Hematopoietic multipotent progenitor cell treated with erythropoietin and hydrocortisone succinate and interleukin-3 and kit ligand, for 17 days (in vitro differentiated cells): ENCODE data around the gene HES3.
"Not testable (repeated sequence)": the region's sequence is repeated elsewhere in the genome, so short reads cannot be mapped to it uniquely, and the experiment has no call there.

Source experiments
- DNase-seq: peaks from one replicate; pipeline ENCODE4 v3.0.0-alpha.2; 2015; ENCODE audit warnings: low spot score

The HES3 gene

DNA sequence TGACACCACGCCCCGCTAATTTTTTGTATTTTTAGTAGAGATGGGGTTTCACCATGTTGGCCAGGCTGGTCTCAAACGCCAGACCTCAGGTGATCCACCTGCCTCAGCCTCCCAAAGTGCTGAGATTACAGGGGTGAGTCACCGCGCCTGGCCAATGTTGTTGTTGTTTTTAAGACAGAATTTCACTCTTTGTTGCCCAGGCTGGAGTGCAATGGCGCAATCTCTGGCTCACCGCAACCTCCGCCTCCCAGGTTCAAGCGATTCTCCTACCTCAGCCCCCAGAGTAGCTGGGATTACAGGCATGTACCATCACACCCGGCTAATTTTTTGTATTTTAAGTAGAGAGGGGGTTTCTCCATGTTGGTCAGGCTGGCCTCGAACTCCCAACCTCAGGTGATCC, 24.3 kb upstream of the HES3 start:
- not testable (repeated sequence) for DNase-seq

DNA sequence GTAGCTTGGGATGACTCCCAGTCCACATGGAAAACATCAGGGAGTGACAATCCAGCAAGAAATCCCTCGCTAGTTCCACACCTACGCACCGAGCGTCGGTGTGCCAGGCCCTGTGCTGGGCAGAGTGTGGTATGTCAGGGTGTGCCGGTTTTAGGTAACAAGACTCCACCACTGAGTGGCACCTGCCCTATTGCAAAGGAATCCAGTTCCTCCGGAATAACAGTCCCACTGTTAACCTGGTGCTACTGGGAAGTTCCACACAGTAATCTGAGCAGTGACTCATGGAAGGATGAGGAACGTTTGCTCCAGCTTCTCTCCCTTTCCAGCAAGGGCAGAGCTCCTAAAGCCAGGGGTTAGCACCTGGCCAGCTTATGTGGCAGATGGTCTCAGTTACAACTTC, 23.7 kb upstream of the HES3 start:
- no peak for DNase-seq

DNA sequence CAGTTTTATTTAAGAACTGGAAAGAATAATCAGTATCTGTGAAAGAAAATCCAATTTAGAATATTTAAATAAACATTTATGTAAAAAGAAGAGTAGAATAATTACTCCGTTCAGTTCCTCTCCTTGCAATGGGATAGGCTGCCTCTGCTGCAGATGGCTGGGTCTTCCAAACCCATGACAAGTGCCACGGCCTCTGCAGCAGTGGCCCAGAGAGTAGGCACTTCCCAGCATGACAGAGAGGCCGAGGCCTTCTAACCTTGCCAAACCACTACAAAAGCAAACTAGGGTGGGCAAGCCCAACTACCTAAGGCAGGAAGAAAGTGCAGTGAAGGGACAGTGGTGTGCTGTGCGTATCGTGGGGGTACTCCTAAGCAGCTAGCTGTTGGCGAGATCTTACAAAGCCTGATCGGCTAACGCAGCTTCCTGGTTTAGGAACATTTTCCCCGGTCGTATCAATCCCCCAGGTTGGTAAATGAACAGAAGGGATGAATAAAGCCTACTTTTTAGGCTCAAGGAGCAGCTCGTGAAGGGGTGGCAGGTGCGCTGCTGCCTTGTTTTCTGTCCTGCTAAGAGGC, 22.7 kb upstream of the HES3 start:
- DNase-seq, result no peak

DNA sequence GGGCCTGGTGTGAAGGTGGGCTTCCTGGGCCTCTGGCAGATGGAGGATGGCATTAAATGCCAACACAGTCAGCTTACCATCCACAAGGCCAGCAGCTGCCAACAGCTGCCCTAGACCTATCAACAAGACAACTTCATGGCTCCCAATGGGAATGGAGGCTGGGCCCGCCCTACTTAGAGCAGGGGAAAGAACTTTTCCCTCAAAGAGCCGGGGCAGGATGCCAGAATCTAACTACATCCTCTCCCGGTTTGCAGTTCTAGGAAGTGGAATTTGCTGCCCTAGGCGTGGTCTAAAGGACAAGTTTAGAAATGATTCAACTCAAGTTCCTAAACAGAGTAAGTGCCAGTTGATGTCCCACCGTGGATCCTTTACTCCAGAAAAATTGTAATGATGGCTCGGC, 21.3 kb upstream of the HES3 start:
- no peak for DNase-seq

DNA sequence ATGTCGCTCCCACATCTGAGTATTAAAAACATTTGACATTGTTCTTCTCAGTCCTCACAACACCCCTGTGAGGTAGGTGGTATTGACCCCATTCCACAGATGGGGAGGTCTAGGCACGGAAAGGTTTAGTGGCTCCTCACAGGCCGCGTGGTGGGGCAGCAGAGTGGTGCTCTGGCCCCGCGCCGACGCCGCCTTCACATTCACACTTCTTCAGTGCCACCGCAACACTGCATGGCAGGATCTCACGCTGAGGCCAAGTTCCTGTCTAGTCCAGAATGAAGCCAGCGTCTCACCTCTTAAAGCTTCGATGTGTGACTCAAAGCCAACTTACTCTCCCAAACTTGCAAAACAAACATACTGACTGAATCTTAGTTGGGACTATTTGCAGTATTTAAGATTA, 20.4 kb upstream of the HES3 start:
- DNase-seq, result no peak

DNA sequence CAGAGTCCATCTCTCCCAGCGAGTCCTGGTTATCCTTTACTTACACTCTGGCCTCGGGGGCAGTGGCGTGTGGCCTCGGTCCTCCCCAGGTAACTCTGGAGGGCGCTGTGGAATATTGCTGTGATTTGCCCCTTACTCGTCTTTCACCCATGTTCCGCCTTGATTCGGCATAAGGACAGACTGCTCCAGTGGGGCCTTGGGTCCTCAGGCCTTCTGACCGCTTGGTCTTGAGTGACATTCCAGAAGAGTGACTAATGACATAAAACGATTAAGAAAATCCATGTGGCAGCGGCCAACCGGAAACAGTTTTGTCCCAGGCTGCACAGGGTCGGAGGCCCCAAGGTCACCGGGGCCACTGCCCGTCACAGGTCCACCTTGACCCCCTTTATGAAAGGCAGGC, 19.3 kb upstream of the HES3 start:
- DNase-seq, result no peak

DNA sequence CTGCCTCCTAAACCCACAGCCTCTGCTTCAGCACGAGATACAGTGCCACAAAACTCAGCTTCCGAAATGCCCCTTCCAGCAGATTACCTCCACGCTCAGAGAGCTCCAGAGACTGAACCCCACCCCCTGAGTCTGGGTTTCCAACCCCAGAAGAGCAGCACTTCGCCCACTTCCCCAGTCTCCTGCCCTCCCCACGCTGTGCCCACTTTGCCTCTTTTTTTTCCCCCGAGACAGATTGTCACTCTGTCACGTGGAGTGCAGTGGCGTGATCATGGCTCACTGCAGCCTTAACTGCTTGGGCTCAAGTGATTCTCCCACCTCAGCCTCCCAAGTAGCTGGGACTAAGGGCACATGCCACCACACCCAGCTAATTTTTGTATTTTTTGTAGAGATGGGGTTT, 18.3 kb upstream of the HES3 start:
- DNase-seq, result no peak

DNA sequence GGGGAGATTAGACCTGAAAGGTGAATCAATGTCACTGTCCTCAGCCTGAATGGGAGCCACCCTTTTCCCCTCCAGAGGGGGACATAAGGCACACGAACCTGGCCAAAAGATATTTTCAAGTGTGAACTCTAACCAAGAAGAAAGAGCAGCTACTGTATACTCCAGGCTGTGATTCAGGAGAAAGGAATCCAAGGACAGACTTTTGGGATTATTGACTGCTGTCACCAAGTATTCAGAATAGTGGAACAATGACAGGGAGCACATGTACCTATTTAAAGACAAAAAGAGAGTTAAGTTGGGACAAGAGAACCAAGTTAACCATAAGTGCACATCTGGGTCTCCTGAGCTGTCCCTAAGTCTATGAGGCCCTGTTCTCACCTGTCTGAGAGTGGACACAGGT, 10.6 kb upstream of the HES3 start:
- DNase-seq, result no peak

DNA sequence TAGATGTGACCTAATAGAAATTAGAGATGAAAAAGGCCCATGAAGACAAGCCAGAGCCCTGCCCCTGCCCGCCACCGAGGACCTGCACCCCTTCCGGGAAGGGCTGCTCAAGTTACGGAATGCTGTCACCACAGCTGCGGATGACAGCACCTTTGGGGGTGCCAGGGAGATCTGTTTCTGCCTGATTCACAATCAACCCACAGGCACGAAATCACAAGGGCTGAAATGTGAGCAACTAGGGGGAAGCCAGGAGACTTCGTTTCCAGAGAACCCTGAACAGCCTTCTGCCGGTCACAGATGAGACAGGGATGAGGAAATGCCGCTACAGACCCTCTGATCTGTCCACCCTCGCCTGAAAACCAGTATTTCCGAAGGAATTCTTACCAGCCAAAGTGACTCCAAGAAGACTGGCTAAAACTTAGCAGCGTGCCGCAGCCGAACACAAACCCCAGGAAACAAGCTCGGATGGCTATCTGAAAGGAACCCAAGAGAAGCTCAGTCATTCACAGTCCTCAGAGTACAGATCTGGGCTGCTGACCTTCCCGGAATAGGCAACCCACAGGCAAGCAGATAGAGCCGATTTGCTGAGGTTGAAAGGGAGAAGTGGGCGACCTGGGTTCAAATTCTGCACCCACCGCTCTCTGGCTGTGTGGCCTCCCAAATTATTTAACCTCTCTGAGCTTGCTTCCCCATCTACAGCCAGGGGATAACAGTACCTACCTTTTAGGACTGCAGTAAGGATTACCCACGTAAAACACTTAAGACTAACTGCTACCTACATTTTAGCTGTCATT, 9.3 kb upstream of the HES3 start:
- no peak for DNase-seq

DNA sequence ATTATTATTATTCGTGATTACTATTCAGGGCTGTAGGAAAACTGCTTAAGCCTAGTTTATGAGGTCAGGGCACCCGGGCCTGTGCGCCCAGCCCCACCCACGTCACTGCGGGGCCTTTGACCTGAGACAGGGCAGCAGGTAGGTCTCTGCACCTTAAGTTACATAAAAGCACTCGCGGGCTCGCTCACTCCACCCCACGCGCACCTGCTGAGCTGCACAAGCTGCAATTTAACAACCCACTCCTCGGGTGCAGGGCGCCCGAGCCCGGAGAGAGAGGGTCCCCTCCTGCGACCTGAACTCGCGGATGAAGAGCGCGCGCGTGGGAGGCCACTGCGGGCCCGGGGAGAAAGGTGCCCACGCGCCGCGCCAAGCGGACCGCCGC, 8.7 kb upstream of the HES3 start:
- peak; percentile 7 for DNase-seq

DNA sequence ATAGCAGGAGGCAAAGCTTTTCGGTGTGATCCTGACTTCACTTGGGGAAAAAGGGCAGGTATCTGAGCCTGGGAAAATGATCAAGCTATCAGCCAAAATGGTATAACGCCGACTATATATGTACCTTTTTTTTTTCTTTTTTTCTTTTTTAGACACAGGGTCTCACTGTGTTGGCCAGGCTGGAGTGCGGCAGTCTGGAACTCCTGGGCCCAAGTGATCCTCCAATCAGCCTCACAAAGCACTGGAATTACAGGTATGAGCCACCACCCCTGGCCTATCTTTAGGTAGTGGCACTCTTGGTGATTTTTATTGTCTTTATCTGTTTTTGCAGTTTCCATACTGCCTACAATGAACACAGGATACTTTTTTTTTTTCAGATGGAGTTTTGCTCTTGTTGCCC, 6.9 kb upstream of the HES3 start:
- no peak for DNase-seq

DNA sequence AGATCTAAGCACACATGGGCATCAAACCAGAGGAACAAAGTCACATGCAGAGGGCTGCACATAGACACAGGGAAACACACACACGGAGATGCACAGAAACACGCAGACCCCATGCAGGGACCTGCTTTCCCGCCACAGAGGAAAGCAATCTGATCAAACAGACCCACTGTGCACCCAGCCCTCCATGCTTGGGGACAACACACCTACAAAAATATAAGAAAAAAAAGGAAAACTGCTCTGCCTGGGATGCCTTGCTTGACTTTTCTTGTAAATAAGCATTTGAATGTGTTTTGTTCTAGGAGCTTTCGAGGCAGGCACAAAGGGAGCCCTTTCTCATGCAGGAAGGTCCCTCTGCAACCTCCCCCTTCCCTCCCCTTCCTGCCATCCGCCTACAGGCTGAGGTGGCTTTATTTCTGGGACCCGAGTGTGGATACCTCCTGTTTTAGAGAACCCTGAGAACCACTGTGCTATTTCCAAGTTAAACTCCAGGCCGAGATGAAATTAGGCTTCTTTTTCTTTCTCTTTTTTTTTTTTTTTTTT, 4.7 kb upstream of the HES3 start:
- no peak for DNase-seq

DNA sequence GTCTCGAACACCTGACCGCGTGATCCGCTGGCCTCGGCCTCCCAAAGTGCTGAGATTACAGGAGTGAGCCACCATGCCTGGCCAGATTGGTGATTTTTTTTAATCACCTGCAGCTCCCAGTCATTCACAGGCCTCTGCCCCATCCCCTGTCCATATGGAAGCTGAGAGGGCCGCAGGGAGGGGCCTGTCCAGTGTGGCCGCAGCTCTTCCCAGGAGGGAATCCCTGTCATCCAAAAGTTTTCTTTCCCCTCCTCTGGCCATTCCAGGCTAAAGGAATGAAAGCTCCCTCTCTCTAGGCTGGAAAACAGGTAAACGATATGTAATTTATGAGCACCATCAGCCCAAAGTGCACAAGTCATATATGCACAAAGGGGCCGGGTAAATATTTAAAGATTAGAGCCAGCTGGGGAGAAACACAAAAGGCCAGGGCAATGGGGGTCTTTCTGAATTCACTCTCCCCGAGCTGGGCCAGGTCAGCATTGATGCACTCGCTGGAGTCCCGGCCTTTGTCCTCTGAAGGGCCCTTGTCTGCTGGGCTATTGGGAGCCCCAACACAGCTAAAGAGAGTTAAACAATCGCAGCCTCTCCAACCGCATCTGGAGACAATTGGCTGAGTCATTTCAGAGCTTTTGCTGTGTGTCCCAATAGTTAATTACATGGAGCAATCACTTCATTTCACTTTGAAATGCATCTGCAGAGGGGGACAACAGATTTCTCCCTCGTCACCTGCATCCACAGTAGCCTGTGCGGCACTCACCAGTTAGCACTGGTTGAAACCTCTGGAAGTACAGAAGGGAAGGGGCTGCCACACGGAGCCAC, 3.8 kb upstream of the HES3 start:
- DNase-seq, result no peak

DNA sequence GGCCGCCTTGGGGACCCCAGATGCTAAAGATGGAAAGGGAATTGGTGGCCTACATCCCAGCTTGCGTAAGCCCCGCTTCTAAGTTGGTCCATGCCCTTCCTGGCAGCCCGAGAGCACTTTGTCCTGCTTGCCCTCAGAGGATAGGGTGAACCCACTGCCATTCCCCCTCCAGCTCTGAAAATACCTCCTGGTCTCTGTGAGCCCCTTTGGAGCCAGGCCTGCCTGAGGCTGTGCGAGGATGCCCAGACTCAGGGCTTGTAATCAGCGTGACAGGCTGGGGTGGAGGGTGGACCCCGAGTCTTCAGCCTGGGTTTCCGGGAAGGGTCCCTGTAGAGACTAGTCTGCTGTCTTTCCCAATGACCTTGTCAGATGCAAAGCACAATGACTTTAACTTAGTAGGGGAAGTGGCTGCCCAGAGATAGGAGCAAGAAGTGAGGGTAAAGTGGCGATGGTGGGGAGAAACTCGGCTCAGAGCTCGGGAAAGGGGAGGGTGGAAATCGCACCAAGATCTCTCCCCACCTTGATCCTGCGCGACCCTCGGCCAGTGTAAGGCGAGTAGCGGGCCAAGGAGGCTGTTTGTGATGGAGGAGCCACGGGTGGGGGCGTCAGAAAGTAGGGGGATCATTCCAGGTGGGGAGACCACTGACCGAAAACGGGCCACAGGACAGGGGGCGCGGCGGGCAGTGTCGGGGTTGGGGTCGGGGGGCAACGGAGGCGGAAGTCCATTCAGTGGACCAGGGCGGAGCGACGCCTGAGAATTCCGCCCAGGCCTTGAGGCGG, 2.7 kb upstream of the HES3 start:
- DNase-seq, result no peak

DNA sequence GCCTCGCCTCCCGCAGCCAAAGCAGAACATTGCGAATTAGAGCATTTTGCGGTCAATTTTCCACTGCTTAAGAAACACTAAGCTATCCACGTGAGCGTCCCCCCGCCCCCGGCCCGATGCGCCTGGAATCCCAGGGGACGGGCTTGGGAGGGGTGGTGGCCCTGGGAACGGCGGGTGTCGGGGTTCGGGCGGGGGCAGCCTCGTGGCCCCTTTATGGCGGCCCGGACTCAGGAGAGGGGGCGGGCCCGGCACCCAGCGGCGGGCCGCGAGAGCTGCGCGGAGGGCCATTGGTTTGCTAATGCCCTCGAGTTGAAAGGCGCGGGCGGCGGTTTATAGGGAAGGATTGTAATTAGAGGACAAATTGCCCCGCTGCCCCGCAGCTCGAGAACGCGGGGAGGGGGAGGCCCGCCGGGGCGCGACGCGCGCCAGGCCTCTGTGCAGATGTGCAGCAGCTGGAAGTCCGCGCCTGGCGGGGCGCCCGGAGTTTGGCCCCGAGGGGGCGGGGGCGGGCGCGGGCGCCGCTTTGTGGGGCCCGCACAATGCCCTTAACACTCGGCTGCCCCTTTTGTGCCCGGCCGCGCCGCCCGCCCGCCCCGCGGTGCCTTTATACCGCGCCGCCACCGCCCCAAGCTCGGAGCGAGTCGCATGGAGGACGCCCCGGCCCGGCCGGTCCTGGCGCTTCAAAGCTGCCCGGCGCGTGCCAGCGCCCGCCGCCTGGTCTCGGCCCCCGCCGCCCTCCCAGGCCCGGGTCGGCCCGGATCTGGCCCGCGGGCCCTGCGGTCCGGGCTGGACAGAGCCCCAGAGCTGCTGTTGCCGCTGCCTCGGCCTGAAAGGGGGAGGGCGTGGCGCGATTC, 1.9 kb upstream of the HES3 start:
- no peak for DNase-seq

DNA sequence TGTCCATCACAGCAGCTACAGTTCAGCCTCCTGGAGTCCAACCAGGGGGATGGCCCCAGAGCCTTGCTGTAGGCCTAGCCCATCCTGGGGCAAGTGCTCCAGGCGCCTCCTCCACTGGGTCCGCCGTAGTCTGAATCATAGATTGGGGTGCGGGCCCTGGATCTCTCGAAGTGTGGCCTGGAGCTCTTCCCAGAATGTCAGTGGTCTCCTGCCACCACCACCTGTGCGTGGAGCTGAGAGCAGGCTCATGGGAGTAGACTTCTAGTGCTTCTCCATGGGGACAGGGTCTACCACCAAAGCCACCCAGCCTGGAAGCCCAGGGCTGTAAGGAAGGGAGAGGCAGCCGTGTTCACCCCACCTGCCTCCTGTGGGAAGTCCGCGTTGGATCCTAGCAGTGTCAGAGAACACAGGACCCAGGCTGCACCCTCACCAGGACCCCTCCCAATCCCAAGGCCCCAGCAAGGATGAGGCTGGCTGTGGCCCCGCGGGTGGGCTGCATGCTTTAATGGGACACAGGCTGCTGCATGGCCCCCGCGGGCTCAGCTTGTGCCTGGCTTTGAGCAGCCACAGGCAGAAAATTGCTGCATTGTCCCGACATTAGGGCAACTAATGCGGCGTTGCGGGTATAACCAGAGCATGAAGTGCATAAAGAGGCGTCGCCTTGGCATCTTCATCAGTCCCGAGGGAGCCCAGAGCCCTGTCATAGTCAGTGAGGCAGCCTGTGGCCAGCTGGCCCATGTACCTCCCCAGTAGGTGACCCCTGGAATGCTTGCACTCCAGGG, 735 bp upstream of the HES3 start:
- no peak for DNase-seq

DNA sequence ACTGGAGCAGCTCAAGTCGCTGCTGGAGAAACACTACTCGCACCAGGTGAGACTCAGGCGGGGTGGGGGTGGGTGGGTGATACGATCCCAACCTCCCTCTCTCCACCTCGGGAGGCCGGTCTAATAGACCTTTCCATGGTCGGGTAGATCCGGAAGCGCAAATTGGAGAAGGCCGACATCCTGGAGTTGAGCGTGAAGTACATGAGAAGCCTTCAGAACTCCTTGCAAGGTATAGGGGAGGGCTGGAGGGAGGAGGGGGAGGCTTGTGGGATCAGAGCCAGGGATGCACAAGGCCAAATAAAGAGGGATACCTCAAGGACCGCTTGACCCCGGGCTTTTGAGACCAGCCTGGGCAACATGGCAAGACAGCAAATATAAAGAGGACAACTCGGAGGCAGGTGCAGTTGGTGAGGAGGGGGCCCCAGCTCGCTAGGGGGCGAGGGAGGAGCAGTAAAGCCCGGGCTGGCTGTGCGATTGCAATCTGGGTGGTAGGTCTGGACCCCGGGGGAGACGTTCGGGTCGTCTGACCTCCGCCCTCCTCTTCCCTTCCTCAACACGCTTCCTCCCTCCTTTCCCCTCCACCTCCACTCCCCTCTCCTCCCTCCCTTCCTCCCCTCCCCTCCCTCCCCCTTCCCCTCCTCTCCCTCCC, 546 bp downstream of the HES3 start:
- DNase-seq, result no peak

DNA sequence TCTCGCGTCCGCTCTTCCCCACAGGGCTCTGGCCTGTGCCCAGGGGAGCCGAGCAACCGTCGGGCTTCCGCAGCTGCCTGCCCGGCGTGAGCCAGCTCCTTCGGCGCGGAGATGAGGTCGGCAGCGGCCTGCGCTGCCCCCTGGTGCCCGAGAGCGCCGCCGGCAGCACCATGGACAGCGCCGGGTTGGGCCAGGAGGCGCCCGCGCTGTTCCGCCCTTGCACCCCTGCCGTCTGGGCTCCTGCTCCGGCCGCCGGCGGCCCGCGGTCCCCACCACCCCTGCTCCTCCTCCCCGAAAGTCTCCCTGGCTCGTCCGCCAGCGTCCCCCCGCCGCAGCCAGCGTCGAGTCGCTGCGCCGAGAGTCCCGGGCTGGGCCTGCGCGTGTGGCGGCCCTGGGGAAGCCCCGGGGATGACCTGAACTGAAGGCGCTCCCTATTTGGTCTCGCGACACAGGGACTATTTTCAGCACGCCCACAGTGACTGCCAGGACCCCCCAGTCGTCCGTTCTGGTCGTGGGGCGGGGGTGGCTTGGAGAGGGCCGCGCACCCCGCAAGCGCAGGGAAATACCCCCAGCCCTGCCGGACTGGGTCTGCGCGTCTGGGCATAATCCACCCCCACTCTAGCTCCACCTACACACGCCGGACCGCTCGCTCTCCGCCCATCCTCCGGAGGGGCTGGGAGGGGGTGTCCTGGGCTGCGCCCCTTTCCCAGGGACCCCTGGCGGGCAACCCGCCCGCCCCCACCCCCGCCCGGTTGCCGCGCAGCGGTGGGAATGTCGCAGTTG, 1.3 kb downstream of the HES3 start:
- peak; percentile 61 for DNase-seq

DNA sequence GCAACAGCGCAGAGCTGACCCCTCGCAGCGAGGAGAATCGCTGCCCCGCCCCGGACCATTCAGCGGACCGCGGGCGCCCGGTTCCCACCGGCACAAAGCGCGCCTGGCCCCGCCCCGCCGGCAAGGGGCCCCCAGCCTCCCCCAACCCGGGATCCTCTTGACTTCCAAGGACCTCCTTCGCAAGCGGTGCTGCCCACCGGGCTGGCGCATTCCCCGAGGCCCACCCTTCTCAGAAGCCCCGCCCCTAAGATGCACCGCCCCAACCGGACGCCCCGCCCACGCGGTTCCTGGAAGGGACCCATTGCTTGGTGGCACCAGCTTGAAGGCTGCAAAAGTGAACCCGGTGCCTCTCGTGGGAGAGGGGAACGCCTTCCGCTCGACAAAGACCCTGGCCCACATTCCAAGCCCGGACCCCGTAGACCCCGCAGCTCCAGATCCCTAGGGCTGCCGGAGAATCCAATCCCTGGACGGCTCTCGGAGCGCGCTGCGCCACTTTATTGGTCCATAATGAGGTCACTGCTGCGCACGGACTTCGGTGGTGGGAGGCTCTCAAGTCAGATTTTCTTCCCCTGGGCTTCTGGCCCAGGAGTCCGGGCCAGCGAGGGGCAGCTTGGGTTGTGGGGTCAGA, 2.0 kb downstream of the HES3 start:
- no peak for DNase-seq
